Measurements from ENCODE around the gene ABHD5.
"Not testable (repeated sequence)": the region's sequence is repeated elsewhere in the genome, so short reads cannot be mapped to it uniquely, and the experiment has no call there.

The ABHD5 gene

DNA sequence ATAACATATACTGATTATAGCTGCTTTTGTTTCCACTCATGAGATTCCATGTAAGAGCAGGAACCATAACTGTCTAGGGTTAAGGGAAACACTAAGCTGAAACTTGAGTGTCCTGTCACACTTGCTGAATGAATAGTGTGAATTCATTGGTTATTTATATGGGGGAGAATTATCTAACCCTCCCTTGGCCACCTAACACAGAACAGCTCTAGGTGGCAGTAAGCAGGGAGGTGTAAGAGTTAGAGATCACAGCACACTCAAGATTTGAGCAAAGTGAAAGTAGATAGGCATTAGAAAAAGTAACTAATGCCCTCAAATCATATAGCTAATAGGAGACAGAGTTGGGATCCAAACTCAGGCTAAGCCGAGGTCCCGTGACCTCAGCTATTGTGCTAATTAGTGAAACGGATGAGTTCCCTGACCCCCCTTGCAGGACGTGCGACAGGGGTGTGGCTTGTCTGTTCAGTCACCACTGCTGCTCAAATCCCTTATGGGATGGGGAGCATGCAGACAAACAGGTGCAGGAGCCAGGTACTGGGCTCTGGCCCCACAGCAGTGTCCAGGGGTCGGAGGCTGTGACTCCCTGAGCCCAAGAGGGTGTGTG lies 41.3 kb upstream of the ABHD5 start:
- H3K4me3 ChIP-seq (ENCODE audit: low read depth, low read length) = no peak overlapping the region; the same call in 1 of the 2 replicates
- ChIA-PET CTCF (no interaction called here), POLR2A (no interaction called here)
- no peak for DNase-seq (ENCODE audit: low read depth, low spot score)
- TF ChIP-seq CTCF (IDR thresholded peaks at IDR 0.05; ENCODE audit: insufficient read depth, low read length, missing control alignments) = no peak

- no peak for TF ChIP-seq CTCF (IDR thresholded peaks at IDR 0.05; ENCODE audit: insufficient read depth, low read length, missing control alignments)
- no peak for DNase-seq (ENCODE audit: low read depth, low spot score)
- ChIA-PET POLR2A (no interaction called here), CTCF (interaction anchor here (1.2 kb wide), 1 partner anchor 15 kb away, joined by 3 read pairs; no protein-coding TSS in a partner anchor)
- no peak overlapping the region for H3K4me3 ChIP-seq (ENCODE audit: low read depth, low read length)
Measured at GRCh38 chr3:43650345-43650744, 40.4 kb upstream of the ABHD5 start.

DNA sequence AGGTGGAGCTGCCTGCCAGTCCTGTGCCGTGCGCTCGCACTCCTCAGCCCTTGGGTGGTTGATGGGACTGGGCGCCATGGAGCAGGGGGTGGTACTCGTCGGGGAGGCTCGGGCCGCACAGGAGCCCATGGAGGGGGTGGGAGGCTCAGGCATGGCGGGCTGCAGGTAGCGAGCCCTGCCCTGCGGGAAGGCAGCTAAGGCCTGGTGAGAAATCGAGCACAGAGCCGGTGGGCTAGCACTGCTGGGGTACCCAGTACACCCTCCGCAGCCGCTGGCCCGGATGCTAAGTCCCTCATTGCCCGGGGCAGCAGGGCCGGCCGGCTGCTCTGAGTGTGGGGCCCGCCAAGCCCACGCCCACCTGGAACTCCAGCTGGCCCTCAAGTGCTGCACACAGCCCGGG lies 34.3 kb upstream of the ABHD5 start:
- CTCF ChIA-PET = not testable (repeated sequence)

GRCh38 chr3:43659250-43659880 lies 31.4 kb upstream of the ABHD5 start:
- CTCF ChIA-PET = no interaction called here
- no peak for TF ChIP-seq CTCF (IDR thresholded peaks at IDR 0.05; ENCODE audit: insufficient read depth, low read length, missing control alignments)
- POLR2A ChIA-PET = no interaction called here
- H3K4me3 ChIP-seq (ENCODE audit: low read depth, low read length) = no peak overlapping the region
- DNase-seq (ENCODE audit: low read depth, low spot score) = no peak

More for the DNA sequence above, 34.3 kb upstream of the ABHD5 start:
- DNase-seq (ENCODE audit: low read depth, low spot score); H3K4me3 ChIP-seq (ENCODE audit: low read depth, low read length); POLR2A ChIA-PET: not testable (repeated sequence)

GRCh38 chr3:43661376-43661775 lies 29.4 kb upstream of the ABHD5 start:
- H3K4me3 ChIP-seq (ENCODE audit: low read depth, low read length); CTCF ChIA-PET; DNase-seq (ENCODE audit: low read depth, low spot score); POLR2A ChIA-PET: not testable (repeated sequence)

GRCh38 chr3:43665011-43665410 lies 25.7 kb upstream of the ABHD5 start:
- CTCF ChIA-PET; H3K4me3 ChIP-seq (ENCODE audit: low read depth, low read length); POLR2A ChIA-PET; DNase-seq (ENCODE audit: low read depth, low spot score): not testable (repeated sequence)

DNA sequence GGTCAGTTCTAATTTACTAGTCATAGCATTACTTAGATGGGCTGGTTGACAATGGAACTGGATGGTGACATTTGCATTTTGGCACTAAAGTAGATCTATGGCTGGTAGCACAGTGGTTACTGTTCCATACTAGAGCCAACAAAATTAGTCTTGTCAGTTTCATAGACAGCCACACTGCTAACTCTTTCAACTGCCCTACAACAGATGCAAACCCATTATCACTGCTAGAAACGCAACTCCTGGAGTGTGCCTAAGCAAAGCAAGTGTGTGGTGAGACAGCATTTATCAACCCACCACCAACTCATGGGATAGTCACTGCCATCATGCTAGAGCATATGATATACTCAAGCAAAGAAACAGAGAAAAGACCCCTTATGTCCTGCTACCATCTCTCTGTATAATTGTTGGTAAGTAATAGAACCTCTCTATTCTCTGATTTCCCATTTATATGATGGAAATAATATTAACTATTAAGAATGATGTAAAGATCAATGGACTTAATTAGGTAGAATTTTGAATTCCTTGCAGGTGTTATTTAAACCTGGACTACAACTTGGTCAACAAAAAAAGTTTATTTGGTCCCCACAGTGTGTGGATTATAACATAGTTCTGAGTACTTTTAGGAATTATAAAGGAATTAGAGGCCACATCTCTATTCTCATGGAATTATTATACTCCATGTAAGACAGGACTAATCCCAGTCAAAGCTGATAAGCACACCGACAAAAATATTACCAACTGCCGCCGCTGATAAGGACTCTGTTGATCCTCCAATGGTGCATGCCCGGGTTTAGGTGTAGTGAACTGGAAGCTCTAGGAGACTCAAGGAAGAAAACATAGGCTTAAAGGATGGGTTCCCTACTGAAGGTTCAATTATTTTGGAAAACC lies 19.9 kb upstream of the ABHD5 start:
- no peak for DNase-seq (ENCODE audit: low read depth, low spot score)
- no peak overlapping the region for H3K4me3 ChIP-seq (ENCODE audit: low read depth, low read length)
- TF ChIP-seq CTCF (IDR thresholded peaks at IDR 0.05; ENCODE audit: insufficient read depth, low read length, missing control alignments) = no peak
- ChIA-PET CTCF (no interaction called here), POLR2A (no interaction called here)
